Measurements from ENCODE around the gene KCNMA1. TPM values are rescaled to one million over a fixed set of nuclear protein-coding genes. Genes with fewer than 3 reads are reported as not detected.

Gene KCNMA1
- total RNA-seq, 2 donors from 2014 or later, result 29.1 to 37.9 TPM

DNA sequence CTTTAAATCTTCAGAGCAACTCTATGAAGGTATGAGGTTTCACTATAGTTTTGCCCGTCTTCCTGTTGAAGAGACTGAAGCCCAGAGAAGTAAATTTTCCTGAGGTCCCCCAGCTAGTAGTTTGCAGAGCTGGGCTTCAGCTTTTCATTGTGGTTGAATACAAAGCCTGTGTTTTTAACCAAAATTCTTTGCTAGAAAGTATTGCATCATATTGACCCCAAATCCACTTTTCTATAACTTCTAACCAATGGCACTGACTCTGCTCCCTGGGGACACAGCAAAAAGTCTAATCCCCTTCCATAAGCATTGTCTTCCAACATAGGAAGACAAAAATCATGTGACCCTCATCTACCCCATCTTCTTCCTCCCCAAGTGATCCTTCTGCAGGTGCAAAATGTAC is 93.0 kb downstream of the KCNMA1 start:
- DNase-seq (ENCODE audit: low spot score), result no peak
- 100% methylated on average over 1 of the region's 1 CpG for WGBS
- TF ChIP-seq POLR2AphosphoS5 (IDR thresholded peaks at IDR 0.05) (no peak), POLR2A (IDR thresholded peaks at IDR 0.05) (no peak)
- TF ChIP-seq, protein P1, sequence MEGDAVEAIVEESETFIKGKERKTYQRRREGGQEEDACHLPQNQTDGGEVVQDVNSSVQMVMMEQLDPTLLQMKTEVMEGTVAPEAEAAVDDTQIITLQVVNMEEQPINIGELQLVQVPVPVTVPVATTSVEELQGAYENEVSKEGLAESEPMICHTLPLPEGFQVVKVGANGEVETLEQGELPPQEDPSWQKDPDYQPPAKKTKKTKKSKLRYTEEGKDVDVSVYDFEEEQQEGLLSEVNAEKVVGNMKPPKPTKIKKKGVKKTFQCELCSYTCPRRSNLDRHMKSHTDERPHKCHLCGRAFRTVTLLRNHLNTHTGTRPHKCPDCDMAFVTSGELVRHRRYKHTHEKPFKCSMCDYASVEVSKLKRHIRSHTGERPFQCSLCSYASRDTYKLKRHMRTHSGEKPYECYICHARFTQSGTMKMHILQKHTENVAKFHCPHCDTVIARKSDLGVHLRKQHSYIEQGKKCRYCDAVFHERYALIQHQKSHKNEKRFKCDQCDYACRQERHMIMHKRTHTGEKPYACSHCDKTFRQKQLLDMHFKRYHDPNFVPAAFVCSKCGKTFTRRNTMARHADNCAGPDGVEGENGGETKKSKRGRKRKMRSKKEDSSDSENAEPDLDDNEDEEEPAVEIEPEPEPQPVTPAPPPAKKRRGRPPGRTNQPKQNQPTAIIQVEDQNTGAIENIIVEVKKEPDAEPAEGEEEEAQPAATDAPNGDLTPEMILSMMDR (IDR thresholded peaks at IDR 0.05), result no peak
- intact Hi-C loops (cut with DNase I), result no loop called here
- Histone ChIP-seq H3K9me3 (no peaks in the 10 kb centered on the region), H3K27me3 (replicated peaks; ENCODE audit: insufficient read depth) (no peaks in the 10 kb centered on the region), H3K4me1 (replicated peaks) (no peaks in the 10 kb centered on the region), H3K4me3 (no peak overlapping the region), H3K36me3 (no peaks in the 10 kb centered on the region), H3K27ac (no peak overlapping the region)

- TF ChIP-seq, protein P1 (IDR thresholded peaks at IDR 0.05), result no peak
- TF ChIP-seq POLR2A (IDR thresholded peaks at IDR 0.05) (no peak), POLR2AphosphoS5 (IDR thresholded peaks at IDR 0.05) (no peak)
- no peaks in the 10 kb centered on the region for H3K4me1 ChIP-seq (replicated peaks)
- H3K27ac ChIP-seq, result no peak overlapping the region
- no peaks in the 10 kb centered on the region for H3K36me3 ChIP-seq
- intact Hi-C loops (cut with DNase I), result no loop called here
- no peaks in the 10 kb centered on the region for H3K9me3 ChIP-seq
- H3K27me3 ChIP-seq (replicated peaks; ENCODE audit: insufficient read depth), result no peaks in the 10 kb centered on the region
- H3K4me3 ChIP-seq, result no peak overlapping the region
- WGBS, result 84% methylated on average over 2 of the region's 2 CpGs
- no peak for DNase-seq (ENCODE audit: low spot score)
Measured at GRCh38 chr10:77542710-77543259, 94.8 kb downstream of the KCNMA1 start.

- Histone ChIP-seq H3K4me1 (replicated peaks) (no peaks in the 10 kb centered on the region), H3K4me3 (no peak overlapping the region), H3K36me3 (no peaks in the 10 kb centered on the region), H3K9me3 (no peaks in the 10 kb centered on the region), H3K27me3 (replicated peaks; ENCODE audit: insufficient read depth) (no peaks in the 10 kb centered on the region), H3K27ac (no peak overlapping the region)
- DNase-seq (ENCODE audit: low spot score), result no peak
- no peak for TF ChIP-seq POLR2AphosphoS5 (IDR thresholded peaks at IDR 0.05)
- TF ChIP-seq, protein P1 (IDR thresholded peaks at IDR 0.05), result no peak
- TF ChIP-seq POLR2A (IDR thresholded peaks at IDR 0.05), result no peak
- intact Hi-C loops (cut with DNase I), result no loop called here
Measured at GRCh38 chr10:77541944-77542343, 95.7 kb downstream of the KCNMA1 start.

DNA sequence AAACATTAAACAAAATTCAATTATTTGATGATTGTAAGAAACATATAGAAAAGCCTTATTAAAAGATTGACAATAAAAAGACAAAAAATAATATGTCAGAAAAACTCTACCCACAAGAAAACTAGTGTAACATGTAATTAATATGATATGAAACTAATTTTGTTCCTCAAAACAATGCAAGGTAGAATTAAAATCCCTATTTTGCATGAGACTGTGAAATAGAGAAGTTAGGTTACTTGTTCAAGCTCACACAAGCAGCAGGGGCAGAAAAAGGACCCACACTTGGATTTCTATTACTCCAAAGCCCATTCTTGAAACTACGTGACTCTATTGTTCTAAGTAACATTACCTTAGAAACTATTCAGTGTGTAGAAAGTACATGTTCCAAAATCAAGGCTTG is 96.4 kb downstream of the KCNMA1 start:
- no peaks in the 10 kb centered on the region for H3K4me1 ChIP-seq (replicated peaks)
- TF ChIP-seq, protein P1 (IDR thresholded peaks at IDR 0.05), result no peak
- TF ChIP-seq POLR2AphosphoS5 (IDR thresholded peaks at IDR 0.05), result no peak
- no peak for TF ChIP-seq POLR2A (IDR thresholded peaks at IDR 0.05)

GRCh38 chr10:77539147-77539935 is 98.3 kb downstream of the KCNMA1 start:
- TF ChIP-seq, protein P1 (IDR thresholded peaks at IDR 0.05), result no peak
- TF ChIP-seq POLR2AphosphoS5 (IDR thresholded peaks at IDR 0.05) (no peak), POLR2A (IDR thresholded peaks at IDR 0.05) (no peak)
- intact Hi-C loops (cut with DNase I), result no loop called here
- H3K36me3 ChIP-seq, result no peaks in the 10 kb centered on the region

More for the DNA sequence above, 96.4 kb downstream of the KCNMA1 start:
- no peaks in the 10 kb centered on the region for H3K9me3 ChIP-seq
- H3K36me3 ChIP-seq, result no peaks in the 10 kb centered on the region
- H3K27ac ChIP-seq, result no peak overlapping the region
- no peak for DNase-seq (ENCODE audit: low spot score)
- intact Hi-C loops (cut with DNase I), result no loop called here
- 93% methylated on average over 1 of the region's 1 CpG for WGBS
- no peaks in the 10 kb centered on the region for H3K27me3 ChIP-seq (replicated peaks; ENCODE audit: insufficient read depth)
- H3K4me3 ChIP-seq, result no peak overlapping the region

More at GRCh38 chr10:77539147-77539935, 98.3 kb downstream of the KCNMA1 start:
- no peaks in the 10 kb centered on the region for H3K27me3 ChIP-seq (replicated peaks; ENCODE audit: insufficient read depth)
- H3K4me3 ChIP-seq, result no peak overlapping the region
- no peaks in the 10 kb centered on the region for H3K9me3 ChIP-seq
- DNase-seq (ENCODE audit: low spot score), result no peak
- H3K27ac ChIP-seq, result no peak overlapping the region
- 62% methylated on average over 7 of the region's 7 CpGs for WGBS
- H3K4me1 ChIP-seq (replicated peaks), result no peaks in the 10 kb centered on the region
